Dedifferentiated amniotic fluid mesenchymal stem cell (primary cell): ENCODE measurements around the gene STUB1.
A peak's percentile ranks its signal among the peaks of the same experiment; 100 is the strongest.

Experiments
- DNase-seq: peaks from one replicate; pipeline ENCODE4 v3.0.0-alpha.2; 2016; ENCODE audit errors: extremely low spot score

The STUB1 gene

GRCh38 chr16:711548-712320 lies 31.5 kb downstream of the STUB1 start:
- peak; percentile 25 for DNase-seq

DNA sequence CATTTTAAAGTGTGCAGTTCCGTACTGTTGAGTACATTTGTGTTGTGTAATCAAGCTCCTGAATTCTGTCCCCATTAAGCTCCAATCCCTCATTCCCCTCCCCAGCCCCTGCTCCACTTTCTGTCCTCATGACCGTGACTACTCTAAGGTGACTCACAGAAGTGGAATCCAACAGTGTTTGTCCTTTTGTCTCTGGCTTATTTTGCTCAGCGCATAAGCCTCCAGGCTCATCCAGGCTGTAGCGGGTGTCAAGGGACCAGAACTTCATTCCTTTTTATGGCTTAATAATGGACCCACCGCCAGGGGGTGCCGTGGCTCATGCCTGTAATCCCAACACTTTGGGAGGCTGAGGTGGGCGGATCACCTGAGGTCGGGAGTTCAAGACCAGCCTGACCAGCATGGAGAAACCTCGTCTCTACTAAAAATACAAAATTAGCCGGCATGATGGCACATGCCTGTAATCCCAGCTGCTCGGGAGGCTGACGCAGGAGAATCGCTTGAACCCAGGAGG lies 32.6 kb downstream of the STUB1 start:
- DNase-seq: peak; percentile 78

GRCh38 chr16:714079-714478 lies 33.9 kb downstream of the STUB1 start:
- DNase-seq: no peak

- peak; percentile 76 for DNase-seq
Observed at GRCh38 chr16:714558-715476, 34.6 kb downstream of the STUB1 start, which contains the start of gene METRN. TSS of gene METRN (plus strand) at chr16:715118. CDS start at chr16:715290, 172 bp downstream.

- no peak for DNase-seq
Observed at GRCh38 chr16:715477-716199, 35.4 kb downstream of the STUB1 start.

DNA sequence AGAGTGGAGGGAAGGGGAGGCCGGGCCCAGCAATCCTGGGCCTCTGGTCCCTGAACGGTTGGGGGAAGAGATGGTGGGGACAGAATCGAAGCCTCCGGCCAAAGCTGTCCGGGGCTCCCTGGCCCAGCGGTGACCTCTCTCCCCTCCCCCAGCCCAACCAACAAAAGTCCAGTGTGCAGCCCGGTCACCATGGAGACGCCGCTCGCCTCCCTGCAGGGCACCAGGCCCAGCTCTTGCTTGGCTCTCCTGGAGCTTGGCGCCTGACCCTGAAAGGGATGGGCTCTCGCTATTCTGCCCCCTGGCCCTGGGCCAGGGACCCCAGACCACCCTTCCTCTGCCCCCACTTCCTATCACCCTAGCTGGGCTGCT lies 36.0 kb downstream of the STUB1 start:
- DNase-seq: no peak

DNA sequence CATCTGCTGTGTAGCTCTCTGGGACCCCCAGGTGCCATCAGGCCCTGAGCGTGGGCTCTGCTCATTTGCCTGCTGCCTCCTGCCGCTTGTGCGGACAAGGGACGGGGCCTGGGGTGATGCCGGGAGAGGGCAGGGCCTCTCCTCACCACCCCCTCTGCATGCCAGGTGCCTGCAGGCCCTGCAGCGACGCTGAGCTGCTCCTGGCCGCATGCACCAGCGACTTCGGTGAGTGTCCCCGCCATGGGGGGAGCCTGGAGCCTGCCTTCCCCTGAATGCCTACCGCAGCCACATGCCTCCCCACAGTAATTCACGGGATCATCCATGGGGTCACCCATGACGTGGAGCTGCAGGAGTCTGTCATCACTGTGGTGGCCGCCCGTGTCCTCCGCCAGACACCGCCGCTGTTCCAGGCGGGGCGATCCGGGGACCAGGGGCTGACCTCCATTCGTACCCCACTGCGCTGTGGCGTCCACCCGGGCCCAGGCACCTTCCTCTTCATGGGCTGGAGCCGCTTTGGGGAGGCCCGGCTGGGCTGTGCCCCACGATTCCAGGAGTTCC lies 36.6 kb downstream of the STUB1 start:
- no peak for DNase-seq

DNA sequence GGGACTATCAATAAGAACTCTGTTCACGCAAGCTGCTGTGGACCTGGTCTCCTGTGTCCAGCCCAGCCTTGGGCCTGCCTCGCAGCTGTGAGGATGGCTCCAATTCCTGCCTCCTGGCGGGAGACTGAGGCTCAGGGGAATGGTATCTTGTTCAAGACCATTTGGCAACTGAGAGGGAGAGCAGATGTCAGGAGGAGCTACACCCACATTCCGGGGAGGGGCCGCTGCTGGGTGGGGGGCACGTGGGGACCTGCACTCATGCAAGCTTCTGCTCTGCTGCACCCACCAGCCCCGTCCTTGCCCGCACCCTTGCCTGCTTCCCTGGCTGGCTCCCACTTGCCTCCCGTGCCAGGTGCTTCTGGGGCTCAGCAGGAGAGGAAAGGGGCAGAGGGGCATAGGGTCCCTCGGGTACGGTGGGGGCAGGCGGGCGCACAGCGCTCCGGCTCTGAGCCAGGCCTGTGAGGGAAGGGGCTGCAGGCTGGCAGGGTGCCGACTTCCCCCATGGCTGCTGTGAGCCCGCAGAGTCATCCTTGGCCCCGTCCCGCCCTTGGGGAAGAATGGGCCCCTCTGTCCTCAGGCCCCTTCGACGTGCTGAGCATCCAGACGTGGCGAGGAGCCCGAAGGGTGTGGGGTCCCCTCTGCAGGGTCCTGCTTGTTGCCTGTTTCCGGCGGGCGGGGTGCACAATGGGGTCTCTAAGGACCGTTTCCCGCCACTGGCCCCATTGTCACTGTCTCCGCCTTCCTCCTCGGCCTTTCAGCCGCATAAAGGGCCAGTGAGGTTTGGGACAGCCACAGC lies 37.4 kb downstream of the STUB1 start:
- no peak for DNase-seq

GRCh38 chr16:718389-718788 lies 38.2 kb downstream of the STUB1 start:
- DNase-seq: no peak

DNA sequence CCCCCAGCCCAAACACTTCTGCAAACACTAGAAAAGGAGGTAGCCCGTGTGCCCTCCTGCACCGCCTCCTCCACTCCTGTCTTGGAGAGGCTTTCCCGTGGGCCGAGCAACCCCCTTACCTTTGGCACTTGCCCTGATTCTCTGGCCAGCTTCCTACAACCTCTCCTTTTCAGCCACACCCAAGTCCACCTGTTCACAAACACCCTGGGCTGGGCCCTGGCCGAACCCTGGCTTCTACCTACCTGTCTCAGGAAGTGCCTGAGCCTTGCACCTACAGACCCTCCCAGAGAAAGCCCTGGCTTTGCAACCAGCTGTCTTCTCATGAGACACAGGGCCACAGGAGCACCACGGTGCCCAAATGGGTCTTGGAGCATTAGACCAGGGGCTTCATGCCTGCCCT lies 38.7 kb downstream of the STUB1 start:
- no peak for DNase-seq

DNA sequence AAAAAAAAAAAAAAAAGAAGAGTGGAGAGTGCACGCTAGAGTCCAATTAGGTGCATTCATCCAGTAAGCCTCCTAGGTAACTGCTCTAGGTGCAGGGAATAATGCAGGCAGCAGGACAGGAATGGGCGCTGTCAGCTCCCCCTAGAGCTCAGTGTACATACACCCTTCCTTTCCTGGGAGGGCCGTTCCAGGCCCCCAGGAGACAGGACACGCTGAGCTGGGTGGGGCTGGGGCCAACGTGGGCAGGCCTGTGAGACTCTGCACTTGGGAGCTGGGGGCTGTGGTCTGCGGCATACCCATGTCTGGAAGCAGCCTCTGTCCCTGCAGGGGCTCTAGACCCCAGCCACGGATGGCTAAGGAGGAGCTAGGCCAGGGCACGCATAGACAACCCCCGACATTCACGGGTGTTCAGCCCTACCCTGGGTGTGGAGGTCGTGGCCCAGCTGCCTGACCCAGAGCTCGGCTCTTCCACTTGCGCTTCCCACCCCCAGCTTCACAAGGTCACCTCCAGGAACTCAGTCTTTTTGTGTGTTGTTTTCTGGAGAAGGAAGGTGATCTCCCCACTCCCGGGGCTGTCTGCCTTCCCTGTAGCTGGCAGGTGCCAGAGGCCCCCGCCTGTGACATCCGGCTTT lies 39.7 kb downstream of the STUB1 start:
- no peak for DNase-seq

DNA sequence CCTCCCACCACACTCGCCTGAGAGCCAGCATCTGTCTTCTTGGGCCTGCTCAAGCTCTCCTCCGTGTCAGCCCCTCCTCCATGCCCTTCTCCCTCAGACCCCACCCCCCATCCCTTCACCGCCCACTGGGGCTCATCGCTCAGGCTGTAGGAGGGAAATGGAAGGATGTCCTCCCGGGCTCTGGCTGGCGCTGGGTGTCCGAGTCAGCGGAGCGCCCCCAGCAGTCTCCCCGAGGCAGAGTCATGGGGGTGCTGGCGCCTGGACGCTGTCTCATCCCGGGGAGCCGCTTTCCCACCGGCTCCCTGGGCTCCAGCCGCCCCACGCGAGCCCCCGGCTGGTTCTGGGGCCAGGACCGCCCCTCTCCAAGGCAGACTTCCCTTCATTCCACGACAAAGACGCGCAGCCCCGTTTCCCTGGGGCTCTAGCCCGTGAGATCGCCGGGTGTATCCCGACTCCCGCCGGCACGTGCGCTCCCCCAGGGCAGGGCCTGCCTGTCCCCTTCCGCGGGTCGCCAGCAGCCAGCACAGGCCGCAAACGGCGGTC lies 40.3 kb downstream of the STUB1 start:
- peak; percentile 19 for DNase-seq

GRCh38 chr16:720990-721764 lies 41.0 kb downstream of the STUB1 start, which contains the start of gene ANTKMT:
TSS of gene ANTKMT (plus strand) at chr16:721146. CDS start at chr16:721275, 129 bp downstream.
- DNase-seq: peak; percentile 49

DNA sequence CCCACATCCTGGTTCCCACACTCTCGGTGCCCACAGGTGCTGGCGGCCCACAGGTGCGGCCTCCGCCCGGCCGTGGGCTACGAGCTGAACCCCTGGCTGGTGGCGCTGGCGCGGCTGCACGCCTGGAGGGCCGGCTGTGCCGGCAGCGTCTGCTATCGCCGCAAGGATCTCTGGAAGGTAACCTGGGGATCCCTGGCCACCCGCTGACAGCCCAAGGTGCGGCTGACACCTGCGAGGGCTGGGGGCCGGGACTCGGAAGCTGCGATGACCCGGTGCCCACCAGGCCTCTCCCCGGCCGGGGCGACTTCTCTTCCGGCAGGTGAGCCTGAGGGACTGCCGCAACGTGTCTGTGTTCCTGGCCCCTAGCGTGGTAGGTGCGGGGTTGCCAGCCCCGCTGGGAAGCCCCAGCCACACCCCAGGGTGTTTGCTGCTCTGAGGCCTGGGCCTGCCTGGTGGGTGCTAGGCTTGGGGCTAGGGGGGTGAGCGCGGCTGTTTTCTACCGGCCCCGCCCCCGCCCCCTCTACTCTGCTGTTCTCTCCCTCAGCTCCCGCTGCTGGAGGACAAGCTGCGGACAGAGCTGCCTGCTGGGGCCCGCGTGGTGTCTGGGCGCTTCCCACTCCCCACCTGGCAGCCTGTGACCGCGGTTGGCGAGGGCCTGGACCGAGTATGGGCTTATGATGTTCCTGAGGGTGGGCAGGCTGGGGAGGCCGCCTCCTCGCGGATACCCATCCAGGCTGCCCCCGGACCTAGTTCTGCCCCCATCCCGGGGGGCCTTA lies 41.7 kb downstream of the STUB1 start:
- no peak for DNase-seq

DNA sequence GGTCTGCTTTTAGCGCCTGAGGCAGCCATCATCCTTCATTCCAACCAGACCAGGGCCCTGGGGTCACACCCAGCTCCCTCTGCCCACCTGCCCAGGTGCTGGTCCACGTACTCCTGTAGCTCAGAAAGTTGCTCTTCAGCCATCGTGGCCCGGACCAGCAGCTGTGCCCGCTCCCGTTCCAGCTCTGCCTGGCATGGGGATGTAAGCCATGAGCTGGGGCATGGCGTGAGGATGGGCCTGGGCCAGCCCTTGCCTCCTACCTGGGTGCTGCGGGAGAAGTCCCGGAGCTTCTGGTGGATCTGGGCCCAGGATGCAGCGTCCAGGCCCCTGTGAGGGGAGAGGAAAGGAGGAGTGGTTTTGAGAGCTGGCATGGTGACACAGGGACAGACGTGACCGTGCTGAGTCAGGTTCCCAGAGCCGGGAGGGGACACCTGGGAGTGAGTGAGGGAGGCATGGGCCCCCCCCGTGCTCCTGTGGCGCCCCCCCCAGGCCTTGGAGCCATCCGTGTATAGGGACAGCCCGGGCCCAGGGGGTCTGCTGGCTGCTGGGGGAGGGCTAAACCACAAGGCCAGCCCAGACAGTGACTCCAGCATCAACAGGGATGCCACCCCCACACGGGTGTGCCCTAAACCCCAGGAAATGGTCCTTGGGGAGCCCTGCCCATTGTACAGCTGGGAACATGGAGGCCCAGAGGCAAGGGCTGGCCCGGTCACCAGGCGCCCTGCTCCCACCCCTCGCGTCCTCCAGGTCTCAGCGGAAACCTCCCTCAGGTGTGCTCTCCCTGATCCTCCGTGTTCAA lies 42.8 kb downstream of the STUB1 start:
- no peak for DNase-seq

- DNase-seq: no peak
Observed at GRCh38 chr16:723695-724094, 43.5 kb downstream of the STUB1 start.
